ENCODE measurements around the gene ZC3H12D.
"Not testable (repeated sequence)": the region's sequence is repeated elsewhere in the genome, so short reads cannot be mapped to it uniquely, and the experiment has no call there.

GRCh38 chr6:149460249-149460648 lies 24.6 kb downstream of the ZC3H12D start:
- not testable (repeated sequence) for TF ChIP-seq CTCF, POLR2A (IDR thresholded peaks at IDR 0.05)

Measured in thyroid gland (tissue), 4 donors.